Measurements from ENCODE around the gene CAPN15.

Gene CAPN15

GRCh38 chr16:578870-579405 lies 51.4 kb downstream of the CAPN15 start:
- Histone ChIP-seq H3K4me3 (replicated peaks; ENCODE audit: insufficient read depth, low read length) (no peak overlapping the region), H3K27me3 (ENCODE audit: insufficient read depth, poor library complexity, severe bottlenecking) (no peaks in the 10 kb centered on the region), H3K27ac (replicated peaks) (no peak overlapping the region)
- peak; percentile 71 to 85 for DNase-seq (ENCODE audit: low read depth in 1 of 2, low spot score in 1 of 2)
- TF ChIP-seq GABPA (IDR thresholded peaks at IDR 0.05; ENCODE audit: low read depth) = no peak
- peak; percentile 89 for TF ChIP-seq CTCF (IDR thresholded peaks at IDR 0.05; ENCODE audit: insufficient read depth, low read length)
- peak; percentile 59 for TF ChIP-seq POLR2AphosphoS5 (IDR thresholded peaks at IDR 0.05; ENCODE audit: low read depth)
- TF ChIP-seq REST (IDR thresholded peaks at IDR 0.05; ENCODE audit: insufficient replicate concordance, low read depth) = no peak
- no peak for TF ChIP-seq SPI1 (IDR thresholded peaks at IDR 0.05; ENCODE audit: borderline replicate concordance, low read depth)

GRCh38 chr16:580141-580945 lies 52.8 kb downstream of the CAPN15 start:
- no peaks in the 10 kb centered on the region for H3K27me3 ChIP-seq (ENCODE audit: insufficient read depth, poor library complexity, severe bottlenecking)
- TF ChIP-seq GABPA (IDR thresholded peaks at IDR 0.05; ENCODE audit: low read depth) = no peak
- no peak for TF ChIP-seq CTCF (IDR thresholded peaks at IDR 0.05; ENCODE audit: insufficient read depth, low read length)
- DNase-seq (ENCODE audit: low read depth in 1 of 2, low spot score in 1 of 2) = no peak
- no peak overlapping the region for H3K27ac ChIP-seq (replicated peaks)
- H3K4me3 ChIP-seq (replicated peaks; ENCODE audit: insufficient read depth, low read length) = no peak overlapping the region

GRCh38 chr16:580946-581498 lies 53.5 kb downstream of the CAPN15 start:
- no peak overlapping the region for H3K27ac ChIP-seq (replicated peaks)
- no peak for TF ChIP-seq REST (IDR thresholded peaks at IDR 0.05; ENCODE audit: insufficient replicate concordance, low read depth)
- DNase-seq (ENCODE audit: low read depth in 1 of 2, low spot score in 1 of 2) = no peak

GRCh38 chr16:582218-582613 lies 54.7 kb downstream of the CAPN15 start:
- no peak for DNase-seq (ENCODE audit: low read depth in 1 of 2, low spot score in 1 of 2)
- Histone ChIP-seq H3K4me3 (replicated peaks; ENCODE audit: insufficient read depth, low read length) (no peak overlapping the region), H3K27me3 (ENCODE audit: insufficient read depth, poor library complexity, severe bottlenecking) (no peaks in the 10 kb centered on the region), H3K27ac (replicated peaks) (no peak overlapping the region)
- TF ChIP-seq SPI1 (IDR thresholded peaks at IDR 0.05; ENCODE audit: borderline replicate concordance, low read depth) (no peak), CTCF (IDR thresholded peaks at IDR 0.05; ENCODE audit: insufficient read depth, low read length) (no peak), GABPA (IDR thresholded peaks at IDR 0.05; ENCODE audit: low read depth) (no peak), POLR2AphosphoS5 (IDR thresholded peaks at IDR 0.05; ENCODE audit: low read depth) (no peak), REST (IDR thresholded peaks at IDR 0.05; ENCODE audit: insufficient replicate concordance, low read depth) (no peak)

More at GRCh38 chr16:580946-581498, 53.5 kb downstream of the CAPN15 start:
- Histone ChIP-seq H3K27me3 (ENCODE audit: insufficient read depth, poor library complexity, severe bottlenecking) (no peaks in the 10 kb centered on the region), H3K4me3 (replicated peaks; ENCODE audit: insufficient read depth, low read length) (no peak overlapping the region)

Measured in HL-60 (cell line).